MM.1S (cell line): ENCODE data around the gene PAPLN.

Source experiments
- DNase-seq: peaks from one replicate; pipeline ENCODE4 v3.0.0-alpha.2; 2015
- H2AFZ ChIP-seq: fragments of 300-600 bp; sonication (generic); 2 replicates; pipeline ENCODE4 v1.6.0; 2016; ENCODE audit warnings: antibody characterized with exemption, low read length
- H3F3A ChIP-seq: fragments of 300-600 bp; sonication (generic); 2 replicates; pipeline ENCODE4 v1.6.1; 2016; ENCODE audit warnings: mild to moderate bottlenecking, antibody characterized with exemption, low read length, moderate library complexity, mixed read lengths; ENCODE audit not compliant: insufficient read depth
- H3K27ac ChIP-seq: fragments of 300-600 bp; sonication (generic); 2 replicates; pipeline ENCODE4 v1.5.1; 2016; ENCODE audit warnings: mild to moderate bottlenecking, low read length
- H3K27me3 ChIP-seq: fragments of 300-600 bp; sonication (generic); replicated peaks from 2 replicates; pipeline ENCODE4 v1.6.0; 2016; ENCODE audit warnings: low read length; ENCODE audit not compliant: insufficient read depth
- H3K36me3 ChIP-seq: fragments of 300-600 bp; sonication (generic); replicated peaks from 2 replicates; pipeline ENCODE4 v1.6.1; 2016; ENCODE audit warnings: mild to moderate bottlenecking, low read length, mixed read lengths; ENCODE audit not compliant: insufficient read depth
- H3K4me1 ChIP-seq: fragments of 300-600 bp; sonication (generic); 2 replicates; pipeline ENCODE4 v1.6.1; 2016; ENCODE audit warnings: low read length, mixed read lengths
- H3K4me2 ChIP-seq: fragments of 300-600 bp; sonication (generic); 2 replicates; pipeline ENCODE4 v1.6.0; 2016; ENCODE audit warnings: low read depth, low read length
- H3K4me3 ChIP-seq: fragments of 300-600 bp; sonication (generic); 2 replicates; pipeline ENCODE4 v1.5.1; 2016; ENCODE audit warnings: low read length, mixed read lengths
- H3K79me2 ChIP-seq: fragments of 300-600 bp; sonication (generic); 2 replicates; pipeline ENCODE4 v1.6.1; 2016; ENCODE audit warnings: mixed run types, low read length, mixed read lengths
- H3K9ac ChIP-seq: fragments of 300-600 bp; sonication (generic); 2 replicates; pipeline ENCODE4 v1.6.1; 2016; ENCODE audit warnings: low read length, mixed read lengths
- H3K9me2 ChIP-seq: fragments of 300-600 bp; sonication (generic); replicated peaks from 2 replicates; pipeline ENCODE4 v1.6.1; 2016; ENCODE audit warnings: mild to moderate bottlenecking, low read length, mixed read lengths; ENCODE audit not compliant: insufficient read depth
- H3K9me3 ChIP-seq: fragments of 300-600 bp; sonication (generic); replicated peaks from 2 replicates; pipeline ENCODE4 v1.6.1; 2016; ENCODE audit warnings: mild to moderate bottlenecking, low read length, mixed read lengths; ENCODE audit not compliant: insufficient read depth
- H4K20me1 ChIP-seq: fragments of 300-600 bp; sonication (generic); 2 replicates; pipeline ENCODE4 v1.6.1; 2016; ENCODE audit warnings: mild to moderate bottlenecking, low read length, moderate library complexity, mixed read lengths; ENCODE audit not compliant: insufficient read depth
- CTCF ChIP-seq: fragments of 300-600 bp; sonication (generic); IDR thresholded peaks from 2 replicates; pipeline ENCODE4 v1.5.1; 2016; ENCODE audit warnings: antibody characterized with exemption, low read length, mixed read lengths
- EZH2 ChIP-seq: fragments of 300-600 bp; sonication (generic); optimal IDR thresholded peaks from 2 replicates; pipeline ENCODE3; 2017; ENCODE audit warnings: low read depth, mild to moderate bottlenecking, antibody characterized with exemption, low read length, mixed read lengths
- EZH2phosphoT487 ChIP-seq: fragments of 300-600 bp; sonication (generic); IDR thresholded peaks from 2 replicates; pipeline ENCODE4 v1.6.1; 2018; ENCODE audit warnings: antibody characterized with exemption, low read length

PAPLN gene

GRCh38 chr14:73217411-73217810 is 19.9 kb upstream of the PAPLN start:
- Histone ChIP-seq H3K36me3 (no peaks in the 10 kb centered on the region), H3F3A (no peaks in the 10 kb centered on the region), H3K27ac (no peak overlapping the region)

GRCh38 chr14:73220061-73220460 is 17.2 kb upstream of the PAPLN start:
- Histone ChIP-seq H2AFZ (no peak overlapping the region), H3K4me2 (no peak overlapping the region), H3K4me3 (no peak overlapping the region), H3K9me3 (no peaks in the 10 kb centered on the region), H3K27ac (no peak overlapping the region), H4K20me1 (no peaks in the 10 kb centered on the region), H3K27me3 (no peaks in the 10 kb centered on the region), H3K9ac (no peak overlapping the region), H3K79me2 (no peaks in the 10 kb centered on the region), H3F3A (no peaks in the 10 kb centered on the region), H3K36me3 (no peaks in the 10 kb centered on the region), H3K4me1 (no peaks in the 10 kb centered on the region), H3K9me2 (no peaks in the 10 kb centered on the region)
- no peak for DNase-seq
- no peak for TF ChIP-seq EZH2
- TF ChIP-seq EZH2phosphoT487, result no peak
- TF ChIP-seq CTCF, result no peak

More at GRCh38 chr14:73217411-73217810, 19.9 kb upstream of the PAPLN start:
- Histone ChIP-seq H3K79me2 (no peaks in the 10 kb centered on the region), H4K20me1 (no peaks in the 10 kb centered on the region), H2AFZ (no peak overlapping the region), H3K9me3 (no peaks in the 10 kb centered on the region), H3K27me3 (no peaks in the 10 kb centered on the region), H3K4me3 (no peak overlapping the region), H3K4me2 (no peak overlapping the region), H3K4me1 (no peaks in the 10 kb centered on the region), H3K9me2 (no peaks in the 10 kb centered on the region), H3K9ac (no peak overlapping the region)
- TF ChIP-seq EZH2, result no peak
- no peak for TF ChIP-seq CTCF
- no peak for TF ChIP-seq EZH2phosphoT487
- DNase-seq, result no peak

GRCh38 chr14:73220634-73221033 is 16.7 kb upstream of the PAPLN start:
- Histone ChIP-seq H3K9ac (no peak overlapping the region), H3K9me3 (no peaks in the 10 kb centered on the region), H3K4me1 (no peaks in the 10 kb centered on the region), H3K27ac (no peak overlapping the region), H3F3A (no peaks in the 10 kb centered on the region), H3K9me2 (no peaks in the 10 kb centered on the region), H3K36me3 (no peaks in the 10 kb centered on the region), H4K20me1 (no peaks in the 10 kb centered on the region), H2AFZ (no peak overlapping the region), H3K4me3 (no peak overlapping the region), H3K4me2 (no peak overlapping the region), H3K79me2 (no peaks in the 10 kb centered on the region), H3K27me3 (no peaks in the 10 kb centered on the region)
- no peak for DNase-seq
- no peak for TF ChIP-seq EZH2phosphoT487

GRCh38 chr14:73221945-73222344 is 15.4 kb upstream of the PAPLN start:
- Histone ChIP-seq H3K4me1 (no peaks in the 10 kb centered on the region), H3K9ac (no peak overlapping the region), H3K36me3 (no peaks in the 10 kb centered on the region), H3K27ac (no peak overlapping the region), H3K4me2 (no peak overlapping the region), H4K20me1 (no peaks in the 10 kb centered on the region), H3K4me3 (no peak overlapping the region), H3F3A (no peaks in the 10 kb centered on the region), H3K27me3 (no peaks in the 10 kb centered on the region), H3K9me2 (no peaks in the 10 kb centered on the region), H3K79me2 (no peaks in the 10 kb centered on the region), H2AFZ (no peak overlapping the region), H3K9me3 (no peaks in the 10 kb centered on the region)
- DNase-seq, result no peak
- TF ChIP-seq EZH2phosphoT487 (no peak), CTCF (no peak), EZH2 (no peak)
